Myocyte (in vitro differentiated cells): ENCODE measurements around the gene ZNG1C. TPM values are rescaled to one million over a fixed set of nuclear protein-coding genes. Genes with fewer than 3 reads are reported as not detected.
A peak's percentile ranks its signal among the peaks of the same experiment; 100 is the strongest.
"Not testable (repeated sequence)": the region's sequence is repeated elsewhere in the genome, so short reads cannot be mapped to it uniquely, and the experiment has no call there.

Experiments
- DNase-seq: peaks from one replicate; pipeline ENCODE4 v3.0.0-alpha.2; 2012; ENCODE audit warnings: low read depth
- polyA plus RNA-seq: library from polyadenylated mRNA; unstranded; fragments of >200 nt; gene quantifications from one replicate; pipeline ENCODE4 v1.2.1, GENCODE V29; 2012; ENCODE audit warnings: missing spikeins
- total RNA-seq: library from RNA; depleted of rRNA; stranded (reverse); fragments of >200 nt; gene quantifications from 2 replicates; pipeline ENCODE4 v1.2.3, GENCODE V29; 2014

Gene ZNG1C
- total RNA-seq = 16.1 and 21.3 TPM in 2 replicates
- 29.9 TPM for polyA plus RNA-seq

DNA sequence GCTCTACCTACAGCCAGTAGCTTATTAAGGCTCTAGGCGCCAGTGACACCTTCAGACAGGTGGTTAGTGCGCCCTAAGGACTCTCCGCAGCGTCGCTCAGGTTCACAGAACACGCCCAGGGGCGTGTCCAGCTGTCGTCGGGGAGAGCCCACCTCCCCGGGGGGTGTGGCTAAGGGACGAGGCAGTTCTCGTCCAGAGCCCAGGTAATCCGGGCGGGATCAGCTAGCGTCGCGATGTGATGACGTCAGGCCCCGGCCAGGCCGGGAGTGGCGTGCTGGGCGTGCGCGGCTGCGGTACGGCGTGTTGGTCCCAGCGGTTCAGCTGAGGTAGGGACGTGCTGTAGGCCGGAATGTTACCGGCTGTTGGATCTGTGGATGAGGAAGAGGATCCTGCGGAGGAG lies at the start of gene ZNG1C:
Gene ZNG1C (plus strand): TSS at position 301 of the 400 bp plus-strand sequence. CDS start 49 bp downstream, at position 350.
- DNase-seq = not testable (repeated sequence)

DNA sequence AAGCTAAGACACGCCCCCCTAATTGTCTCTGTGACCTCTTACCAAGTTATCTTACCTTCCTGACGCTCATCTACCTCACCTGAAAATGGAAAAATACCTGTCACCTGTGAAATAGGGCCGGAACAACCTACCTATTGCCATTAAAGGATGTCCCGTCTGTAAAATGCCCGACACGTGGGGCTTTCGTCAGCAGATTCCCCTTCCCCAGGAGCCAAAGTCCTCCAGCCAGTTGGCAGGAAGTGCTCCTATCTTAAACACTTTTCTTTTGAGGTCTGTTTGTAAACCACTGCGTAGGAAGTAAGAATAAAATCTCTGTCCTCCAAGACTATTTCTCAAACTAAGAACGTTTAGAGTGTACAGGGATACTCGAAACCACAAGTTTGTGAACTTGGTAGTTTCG lies 654 bp downstream of the ZNG1C start:
- DNase-seq = not testable (repeated sequence)

DNA sequence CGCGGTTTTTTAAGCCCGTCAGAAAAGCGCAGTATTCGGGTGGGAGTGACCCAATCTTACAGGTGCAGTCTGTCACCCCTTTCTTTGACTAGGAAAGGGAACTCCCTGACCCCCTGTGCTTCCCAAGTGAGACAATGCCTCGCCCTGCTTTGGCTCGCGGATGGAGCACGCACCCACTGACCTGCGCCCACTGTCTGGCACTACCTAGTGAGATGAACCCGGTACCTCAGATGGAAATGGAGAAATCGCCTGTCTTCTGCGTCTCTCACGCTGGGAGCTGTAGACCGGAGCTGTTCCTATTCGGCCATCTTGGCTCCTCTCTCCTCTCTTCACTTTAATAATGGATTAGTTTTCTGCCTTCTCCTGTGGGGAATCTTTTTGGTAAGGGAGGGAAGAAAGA lies 39.3 kb downstream of the ZNG1C start:
- not testable (repeated sequence) for DNase-seq

DNA sequence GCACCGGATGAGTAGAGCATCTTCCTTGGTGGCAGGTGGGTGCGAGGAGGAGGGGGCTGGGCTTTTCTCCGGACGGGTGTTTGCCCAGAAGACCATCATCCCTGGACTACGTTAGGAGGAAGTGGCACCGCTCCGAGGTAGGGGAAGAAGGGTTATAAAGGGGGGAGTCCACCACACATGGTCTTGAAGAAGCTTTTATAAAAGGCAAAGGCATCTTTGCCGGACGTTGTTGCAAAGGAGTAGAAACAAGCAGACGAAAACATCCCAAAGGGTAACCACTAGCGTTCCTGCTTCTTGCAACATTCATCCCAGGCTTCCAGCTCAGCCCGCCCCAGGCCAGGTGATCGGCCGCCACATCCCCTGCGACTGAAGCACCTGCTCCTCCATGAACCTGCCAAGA lies 60.8 kb downstream of the ZNG1C start, which contains the start of gene FOXD4L3:
Gene FOXD4L3 (plus strand): TSS at position 301 of the 400 bp plus-strand sequence. CDS start 85 bp downstream, at position 386.
- not testable (repeated sequence) for DNase-seq

DNA sequence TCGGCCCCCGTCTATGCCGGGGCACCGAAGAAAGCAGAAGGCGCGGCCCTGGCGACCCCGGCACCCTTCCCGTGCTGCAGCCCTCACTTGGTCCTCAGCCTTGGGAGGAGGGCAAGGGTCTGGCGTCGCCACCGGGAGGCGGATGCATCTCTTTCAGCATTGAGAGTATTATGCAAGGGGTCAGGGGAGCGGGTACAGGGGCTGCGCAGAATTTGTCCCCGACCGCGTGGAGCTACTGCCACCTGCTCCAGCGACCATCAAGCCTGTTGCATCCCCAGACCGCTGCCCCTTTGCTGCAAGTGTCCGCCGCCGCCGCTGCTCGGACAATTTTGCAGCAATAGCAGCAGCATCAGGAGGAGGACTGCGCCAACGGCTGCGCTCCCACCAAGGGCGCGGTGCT lies 62.0 kb downstream of the ZNG1C start:
- DNase-seq = not testable (repeated sequence)

DNA sequence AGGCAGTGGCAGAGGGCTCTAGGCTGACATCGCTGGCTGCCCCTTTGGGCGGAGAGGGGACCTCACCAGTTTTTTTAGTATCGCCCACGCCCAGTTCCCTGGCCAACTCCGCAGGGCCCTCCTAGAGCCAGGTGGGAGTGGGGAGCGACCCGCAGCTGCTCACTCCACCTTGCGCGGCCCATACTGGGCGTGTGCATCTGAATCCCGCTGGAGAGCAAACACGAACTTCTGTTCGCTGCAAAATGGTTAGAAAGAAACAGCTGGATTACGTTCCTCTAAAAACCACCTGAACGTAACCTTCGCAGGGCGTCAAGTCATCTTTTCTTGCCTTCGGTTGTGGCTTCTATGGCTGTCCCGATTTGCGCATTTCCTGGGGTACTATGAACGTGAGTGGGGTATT lies 62.4 kb downstream of the ZNG1C start:
- not testable (repeated sequence) for DNase-seq

DNA sequence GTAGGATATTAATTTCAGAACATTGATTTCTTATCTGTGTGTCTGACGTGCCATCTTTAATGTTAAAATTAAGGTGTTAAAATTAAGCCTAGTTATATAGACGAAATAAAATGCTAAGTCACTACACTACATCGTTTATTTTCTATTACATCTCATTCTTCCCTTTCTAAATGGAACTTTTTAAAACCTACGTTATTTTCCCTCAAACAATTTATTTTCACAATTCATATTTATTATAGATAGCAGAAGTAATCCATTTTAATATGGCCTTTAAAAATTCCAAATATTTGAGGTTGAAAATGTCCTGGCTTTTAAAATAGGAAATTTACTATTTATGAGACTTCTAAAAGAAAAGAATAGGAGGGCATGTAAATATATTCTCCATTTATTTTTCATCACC lies 63.0 kb downstream of the ZNG1C start:
- not testable (repeated sequence) for DNase-seq

DNA sequence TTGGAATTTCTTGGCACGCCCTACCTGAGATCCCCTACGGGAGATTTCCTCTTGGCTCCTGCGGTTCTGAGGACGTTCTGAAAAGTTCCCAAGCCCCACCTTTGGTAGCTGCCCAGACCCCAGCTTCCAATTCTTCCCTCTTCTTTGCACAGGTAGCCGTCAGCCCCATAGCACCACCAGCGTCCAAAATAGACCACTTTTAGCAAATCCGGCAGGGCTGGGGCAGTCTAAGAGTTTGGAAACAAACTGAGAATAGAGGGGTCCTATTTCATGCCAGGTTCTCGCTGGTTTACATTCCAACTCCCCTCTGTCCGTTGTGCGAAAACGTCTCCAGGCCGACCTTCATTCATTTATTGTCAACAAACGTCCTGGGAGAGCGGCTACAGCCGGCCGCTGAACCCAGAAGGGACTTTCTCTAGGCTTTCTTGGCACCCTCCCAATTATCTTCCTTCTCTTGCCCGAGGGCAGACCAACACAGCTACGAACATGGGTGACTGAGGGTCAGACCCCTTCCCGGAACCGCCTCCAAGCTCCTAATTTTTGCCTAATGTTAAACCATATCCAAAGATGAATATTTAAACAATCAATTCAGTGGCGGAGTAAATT lies 64.0 kb downstream of the ZNG1C start:
- DNase-seq = not testable (repeated sequence)

DNA sequence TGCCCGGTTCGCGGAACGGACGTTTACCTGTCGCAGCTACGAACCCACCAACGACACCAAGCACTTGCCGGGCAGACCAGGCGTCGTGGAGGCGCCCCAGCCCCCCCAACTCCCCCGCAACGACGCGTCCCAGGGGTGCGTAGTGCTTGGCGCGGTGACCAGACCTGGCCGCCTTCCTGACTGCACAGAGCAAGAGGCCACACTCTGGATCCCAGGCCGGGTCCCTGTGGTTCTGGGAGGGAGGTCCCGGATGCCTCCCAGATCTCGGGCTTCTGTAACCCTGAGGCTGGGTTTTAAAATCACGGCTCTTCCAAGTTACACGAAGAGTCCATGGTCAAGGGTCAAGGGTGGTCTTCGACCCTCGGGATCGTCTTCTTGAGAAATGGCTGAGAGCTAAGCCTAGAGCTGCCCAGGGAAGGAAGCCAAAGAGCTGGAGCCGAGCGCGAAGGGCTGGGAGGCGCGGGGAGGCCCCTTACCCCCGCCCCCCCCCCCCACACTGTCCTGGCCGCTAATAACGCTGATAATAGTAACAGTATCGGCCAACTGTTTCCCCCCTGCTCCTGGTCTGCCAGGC lies 64.7 kb downstream of the ZNG1C start:
- not testable (repeated sequence) for DNase-seq

DNA sequence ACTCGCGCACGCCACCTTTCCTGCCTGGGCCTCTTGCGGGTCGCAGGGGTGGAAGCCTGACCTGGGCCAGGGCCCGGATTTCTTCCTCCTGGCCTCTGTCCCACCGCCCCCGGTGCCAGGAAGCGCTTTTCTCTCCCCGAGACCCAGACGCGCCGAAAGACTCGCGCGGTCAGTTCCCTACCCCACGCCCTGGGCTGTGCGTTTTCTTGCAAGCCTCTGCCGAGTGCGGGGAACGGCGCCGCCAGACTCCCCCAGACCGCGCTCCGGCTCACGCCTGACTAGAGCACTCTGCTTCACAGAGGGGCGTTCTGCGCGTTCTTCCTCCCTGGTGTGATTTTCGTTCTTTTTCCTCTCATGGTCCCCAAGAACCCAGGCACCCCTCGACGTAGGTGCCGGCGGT lies 65.3 kb downstream of the ZNG1C start:
- not testable (repeated sequence) for DNase-seq

DNA sequence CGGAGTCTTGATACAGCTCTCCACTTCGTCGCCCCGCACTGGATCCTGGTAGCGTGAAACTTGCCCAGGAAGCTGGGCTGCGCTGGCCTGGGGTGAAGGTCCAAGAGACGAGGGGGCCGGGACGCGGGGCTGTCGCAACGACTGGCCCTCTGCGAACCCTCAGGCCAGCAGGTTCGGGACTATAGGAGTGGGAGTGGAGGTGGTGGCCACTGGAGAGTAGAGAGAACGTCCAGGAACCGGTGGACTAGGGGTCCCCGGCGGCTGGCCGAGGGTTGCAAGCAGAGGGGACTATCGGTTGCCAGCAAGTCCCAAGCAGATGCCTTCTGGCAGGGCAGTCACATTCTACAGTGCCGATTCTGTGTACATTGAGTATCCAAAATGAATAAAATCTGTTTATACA lies 65.9 kb downstream of the ZNG1C start:
- not testable (repeated sequence) for DNase-seq

DNA sequence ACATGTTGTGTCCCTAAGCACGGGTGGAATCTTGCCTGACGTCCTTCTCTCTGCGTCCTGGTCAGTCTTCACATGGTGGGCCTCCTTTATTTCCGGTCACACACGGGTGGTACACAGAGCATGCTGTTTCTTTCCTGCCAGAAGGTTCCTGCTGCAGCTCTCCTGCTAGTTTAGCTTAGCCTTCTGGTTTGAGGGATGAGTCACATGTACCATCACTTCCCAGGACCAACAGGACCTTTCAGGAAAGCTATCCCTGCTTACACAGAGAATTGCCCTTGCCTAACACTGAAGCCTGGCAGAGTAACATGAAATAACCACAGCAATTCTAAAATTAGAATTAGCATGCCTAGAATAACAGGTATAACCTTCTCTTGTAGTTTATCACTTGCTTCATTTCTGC lies 69.4 kb downstream of the ZNG1C start:
- DNase-seq = not testable (repeated sequence)

DNA sequence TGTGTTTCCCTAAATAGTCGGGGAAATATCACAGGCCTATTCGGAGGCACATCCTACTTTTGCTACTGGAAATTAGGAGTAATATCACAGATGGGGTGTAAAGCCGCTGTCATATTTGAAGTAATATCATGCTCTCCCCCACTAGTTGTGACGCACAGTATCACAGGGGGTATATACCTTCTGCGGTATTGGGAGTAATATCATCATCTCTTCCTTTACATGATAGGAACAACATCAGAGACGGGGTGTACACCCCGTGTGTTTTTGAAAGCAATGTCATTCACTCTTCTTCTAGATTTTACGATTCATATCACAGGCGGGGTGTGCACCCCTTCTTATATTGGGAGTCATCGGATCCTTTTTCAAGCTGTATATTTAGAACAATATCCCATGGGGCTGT lies 76.4 kb downstream of the ZNG1C start:
- not testable (repeated sequence) for DNase-seq

DNA sequence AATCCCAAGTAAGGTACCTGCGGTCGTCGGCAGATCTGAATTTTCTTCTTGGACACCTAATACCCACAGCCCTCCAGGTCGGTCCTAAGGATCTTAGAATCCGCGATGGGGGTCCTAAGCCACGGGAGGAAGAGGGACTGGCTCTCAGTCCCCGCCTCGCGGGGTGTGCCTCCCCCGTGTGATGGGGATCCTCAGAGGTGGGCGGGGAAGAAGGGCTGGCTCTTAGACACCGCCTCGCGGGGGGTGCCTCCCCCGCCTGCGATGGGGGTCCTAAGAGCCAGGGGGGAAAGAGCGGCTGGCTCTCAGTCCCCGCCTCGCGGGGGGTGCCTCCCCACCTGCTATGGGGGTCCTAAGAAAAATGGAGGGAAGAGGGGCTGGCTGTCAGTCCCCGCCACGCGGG lies 82.0 kb downstream of the ZNG1C start:
- DNase-seq = not testable (repeated sequence)

DNA sequence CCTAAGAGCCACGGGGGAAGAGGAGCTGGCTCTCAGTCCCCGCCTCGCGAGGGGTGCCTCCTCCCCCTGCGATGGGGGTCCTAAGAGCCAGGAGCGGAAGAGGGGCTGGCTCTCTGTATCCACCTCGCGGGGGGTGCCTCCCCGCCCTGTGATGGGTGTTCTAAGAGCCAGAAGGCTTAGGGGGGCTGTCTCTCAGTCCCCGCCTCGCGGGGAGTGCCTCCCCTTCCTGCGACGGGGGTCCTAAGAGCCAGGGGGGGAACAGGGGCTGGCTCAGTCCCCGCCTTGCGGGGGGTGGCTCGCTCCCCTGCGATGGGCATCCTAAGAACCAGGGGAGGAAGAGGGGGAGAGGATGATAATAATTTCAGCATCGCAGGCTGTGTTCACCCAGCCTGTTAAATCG lies 82.7 kb downstream of the ZNG1C start:
- DNase-seq = not testable (repeated sequence)

DNA sequence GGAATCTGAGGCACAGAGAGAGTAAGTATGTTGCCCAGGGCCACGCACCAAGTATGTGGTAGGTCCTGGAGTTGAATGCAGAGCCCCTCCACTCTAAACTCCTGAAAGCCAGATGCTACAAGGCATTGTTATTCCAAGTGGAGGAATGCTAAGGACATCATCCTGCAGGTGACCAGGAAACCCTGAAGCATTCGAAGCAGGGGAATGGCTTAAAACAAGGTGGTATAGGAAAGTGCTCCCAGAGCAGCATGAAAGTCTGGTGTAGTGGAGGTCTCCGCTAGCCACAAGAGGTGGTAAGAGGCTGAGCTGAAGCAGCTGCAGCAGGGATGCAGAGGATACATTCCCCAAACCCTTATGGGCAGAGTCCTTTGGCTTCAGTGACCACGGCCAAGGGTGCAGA lies 87.3 kb downstream of the ZNG1C start:
- not testable (repeated sequence) for DNase-seq

DNA sequence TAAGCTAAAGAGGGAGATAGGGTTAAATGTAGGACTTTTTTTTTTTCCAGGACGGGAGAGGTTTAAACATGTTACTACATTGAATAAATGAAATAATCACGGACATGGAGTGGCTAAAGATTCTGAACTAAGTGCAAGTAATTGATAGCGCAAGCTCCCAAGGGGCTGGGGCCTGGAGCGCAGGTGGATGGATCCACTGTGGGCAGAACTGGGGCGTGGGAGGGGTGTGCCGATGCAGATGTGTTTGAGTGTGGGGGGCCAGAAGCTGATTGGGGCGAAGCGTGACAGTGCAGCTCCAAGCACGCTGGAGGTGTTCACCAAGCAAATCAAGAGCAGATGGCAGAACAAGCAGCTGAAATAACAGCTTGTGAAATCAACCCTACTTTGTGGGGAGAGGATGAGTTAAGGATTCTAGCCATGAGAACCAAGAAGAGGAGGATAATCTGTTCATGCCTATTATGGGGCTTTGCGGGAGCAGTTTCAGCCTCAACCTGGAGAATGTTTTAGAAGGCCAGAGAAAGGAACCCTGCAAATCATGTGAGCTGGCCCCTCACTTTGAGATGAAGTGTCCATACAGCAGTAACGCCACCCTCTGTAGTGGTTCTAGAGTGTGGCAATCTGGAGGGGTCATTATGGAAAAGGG lies 88.9 kb downstream of the ZNG1C start:
- peak; percentile 54 for DNase-seq

DNA sequence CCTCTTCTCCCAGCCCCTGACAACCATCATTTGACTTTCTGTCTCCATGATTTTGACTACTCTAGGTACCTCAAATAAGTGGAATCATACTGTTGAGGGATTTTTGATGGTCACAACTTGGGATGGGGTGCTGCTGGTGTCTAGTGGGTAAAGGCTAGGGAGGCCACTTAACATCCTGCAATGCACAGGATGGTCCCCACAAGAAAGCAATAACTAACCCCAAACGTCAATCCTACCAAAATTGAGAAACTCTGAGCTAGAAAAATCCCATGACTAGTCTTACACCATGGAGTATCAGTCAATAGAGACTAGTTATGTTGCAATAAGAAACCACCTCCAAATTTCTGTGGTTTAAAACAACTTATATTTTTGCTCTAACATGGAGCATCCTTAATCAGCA lies 90.3 kb downstream of the ZNG1C start:
- DNase-seq = not testable (repeated sequence)

DNA sequence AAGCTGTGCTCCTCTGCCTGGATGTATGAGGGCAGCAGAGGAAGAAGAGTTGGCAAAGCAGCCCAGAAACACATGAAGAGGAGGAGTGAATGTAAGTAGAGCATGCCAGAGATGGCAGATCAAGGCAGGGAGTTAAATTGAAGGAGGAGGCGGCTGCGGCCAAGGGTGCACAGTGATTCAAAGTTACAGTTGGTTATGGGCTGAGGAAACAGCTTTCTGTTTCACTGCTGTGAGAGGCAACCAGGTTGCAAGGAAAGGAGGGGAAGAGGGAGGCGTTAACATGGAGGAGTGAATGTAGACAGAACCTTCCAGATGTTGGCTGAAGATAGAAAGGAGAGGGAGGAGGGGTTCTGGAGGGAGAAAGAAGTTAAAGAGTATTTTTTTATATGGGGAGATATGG lies 94.2 kb downstream of the ZNG1C start:
- DNase-seq = not testable (repeated sequence)

DNA sequence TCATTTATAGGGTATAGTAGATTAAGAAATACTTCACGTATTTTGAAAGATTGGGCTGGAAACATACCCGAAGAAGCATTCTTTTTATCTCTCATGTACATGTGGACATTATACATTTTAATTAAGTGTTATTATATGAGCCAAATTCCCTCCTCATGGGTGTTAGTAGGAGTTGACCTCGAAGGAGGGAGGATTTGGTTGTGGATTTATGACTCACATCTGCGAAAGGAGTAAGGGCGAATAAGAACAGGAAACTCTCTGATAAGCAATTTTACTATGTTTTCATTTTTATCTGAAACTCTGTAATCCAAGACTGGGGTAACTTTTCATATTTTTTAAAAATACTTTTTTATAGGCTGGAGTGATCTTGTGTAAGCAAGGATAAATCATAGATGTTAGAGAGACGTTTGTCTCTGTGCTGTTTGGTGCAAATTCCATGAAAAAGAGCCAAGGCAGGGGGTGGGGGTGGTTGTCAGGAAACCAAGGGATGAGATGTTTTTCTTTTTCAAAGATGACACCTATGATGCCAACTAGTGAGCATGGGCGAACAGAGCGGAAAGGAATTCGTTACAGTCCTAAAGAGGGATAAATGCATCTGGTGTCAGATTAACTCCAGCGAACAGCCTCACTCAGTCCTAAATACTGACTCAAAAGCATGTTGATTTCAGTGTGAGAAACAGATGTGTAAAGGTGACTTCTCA lies 95.0 kb downstream of the ZNG1C start:
- not testable (repeated sequence) for DNase-seq

DNA sequence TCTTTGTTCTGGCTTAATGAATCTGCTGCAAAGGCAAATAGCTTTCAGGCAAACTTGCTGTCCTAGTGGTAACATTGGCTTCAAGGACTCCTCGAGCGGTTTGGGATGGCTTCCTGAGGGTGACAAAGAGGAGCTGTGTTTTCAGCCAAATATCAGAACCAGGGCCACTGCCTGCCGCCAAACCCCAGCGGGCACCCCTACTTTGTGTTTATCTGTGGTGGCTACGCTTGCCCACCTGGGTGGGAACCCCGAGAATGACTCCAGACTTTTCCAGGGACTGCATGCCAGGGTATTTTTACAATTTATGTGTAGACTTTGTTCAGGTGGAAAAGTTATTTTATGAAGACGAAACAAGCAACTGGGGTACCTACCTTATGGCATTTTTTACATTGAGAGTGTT lies 96.2 kb downstream of the ZNG1C start:
- DNase-seq = not testable (repeated sequence)
